GM20431 (cell line): ENCODE results near the gene GDPD5.

Experiments
- in situ Hi-C: fragments of 300-500 bp; cut with MseI, MboI; formaldehyde crosslinking; loops from one replicate; pipeline ENCODE4 v1.15.0; 2020; ENCODE audit warnings: low sequenced_read_pairs; ENCODE audit not compliant: unreplicated experiment

The GDPD5 gene

GRCh38 chr11:75520688-75521087, 5.1 kb downstream of the GDPD5 start:
- in situ Hi-C loops, result no loop called here

- in situ Hi-C loops, result no loop called here
Observed at GRCh38 chr11:75518771-75519653, 6.7 kb downstream of the GDPD5 start.

- in situ Hi-C loops, result no loop called here
Observed at GRCh38 chr11:75518204-75518549, 7.6 kb downstream of the GDPD5 start.

GRCh38 chr11:75516886-75517285, 8.9 kb downstream of the GDPD5 start:
- in situ Hi-C loops, result no loop called here

GRCh38 chr11:75516140-75516539, 9.6 kb downstream of the GDPD5 start:
- in situ Hi-C loops, result no loop called here

- in situ Hi-C loops, result no loop called here
Observed at GRCh38 chr11:75514596-75514995, 11.1 kb downstream of the GDPD5 start.

- in situ Hi-C loops, result no loop called here
Observed at GRCh38 chr11:75513250-75513649, 12.5 kb downstream of the GDPD5 start.

GRCh38 chr11:75510723-75511019, 15.1 kb downstream of the GDPD5 start:
- in situ Hi-C loops, result no loop called here

GRCh38 chr11:75510004-75510722, 15.6 kb downstream of the GDPD5 start:
- in situ Hi-C loops, result no loop called here

GRCh38 chr11:75509020-75509720, 16.6 kb downstream of the GDPD5 start:
- in situ Hi-C loops, result no loop called here

- in situ Hi-C loops, result no loop called here
Observed at GRCh38 chr11:75508051-75508561, 17.6 kb downstream of the GDPD5 start.

- in situ Hi-C loops, result no loop called here
Observed at GRCh38 chr11:75507571-75507970, 18.2 kb downstream of the GDPD5 start.

GRCh38 chr11:75506827-75507226, 18.9 kb downstream of the GDPD5 start:
- in situ Hi-C loops, result no loop called here

GRCh38 chr11:75505916-75506692, 19.6 kb downstream of the GDPD5 start:
- in situ Hi-C loops, result no loop called here

GRCh38 chr11:75504501-75504900, 21.2 kb downstream of the GDPD5 start:
- in situ Hi-C loops, result no loop called here

- in situ Hi-C loops, result no loop called here
Observed at GRCh38 chr11:75503531-75504099, 22.1 kb downstream of the GDPD5 start.

GRCh38 chr11:75502138-75502537, 23.6 kb downstream of the GDPD5 start:
- in situ Hi-C loops, result no loop called here

- in situ Hi-C loops, result no loop called here
Observed at GRCh38 chr11:75500742-75501141, 25.0 kb downstream of the GDPD5 start.

- in situ Hi-C loops, result no loop called here
Observed at GRCh38 chr11:75499423-75500190, 26.1 kb downstream of the GDPD5 start.
